CD4-positive, CD25-positive, alpha-beta regulatory T cell (primary cell): ENCODE results near the gene CEMIP. TPM values are rescaled to one million over a fixed set of nuclear protein-coding genes. Genes with fewer than 3 reads are reported as not detected.

Experiments used
- ATAC-seq, 2 donors: fragments of 150-1000 bp; cut with Tn5 transposase; one replicate each; pipeline ENCODE4 v1.10.0; 2021; ENCODE audit warnings: low read depth in 2 of 2, moderate number of reproducible peaks in 2 of 2, moderate library complexity in 1 of 2
- DNase-seq, 3 donors: peaks; one replicate each; pipeline versions ENCODE4 v3.0.0 to v3.0.0-alpha.2; 2012 to 2022; ENCODE audit warnings: mixed read lengths in 1 of 3
- H3K27ac ChIP-seq: one replicate; pipeline ENCODE4 v1.7.0; 2013; ENCODE audit warnings: mild to moderate bottlenecking, low read length; ENCODE audit not compliant: insufficient read depth, poor library complexity, severe bottlenecking
- H3K27me3 ChIP-seq: one replicate; pipeline ENCODE4 v1.7.0; 2013; ENCODE audit warnings: low read length; ENCODE audit not compliant: control insufficient read depth, insufficient read depth
- H3K36me3 ChIP-seq: one replicate; pipeline ENCODE4 v1.7.0; 2013; ENCODE audit warnings: mild to moderate bottlenecking, low read length, moderate library complexity; ENCODE audit not compliant: control insufficient read depth, insufficient read depth
- H3K4me1 ChIP-seq: 2 replicates; pipeline ENCODE4 v1.7.0; 2013; ENCODE audit warnings: mild to moderate bottlenecking, low read length; ENCODE audit not compliant: insufficient read depth, control insufficient read depth, poor library complexity, severe bottlenecking
- H3K4me3 ChIP-seq: one replicate; pipeline ENCODE4 v1.7.0; 2013; ENCODE audit warnings: low read depth, mild to moderate bottlenecking, low read length, moderate library complexity
- H3K9me3 ChIP-seq, 2 experiments: 1 replicate in 1 of 2; 2 replicates in 1 of 2; pipeline ENCODE4 v1.7.0; 2013; ENCODE audit warnings: low read length in 2 of 2, mild to moderate bottlenecking in 1 of 2, moderate library complexity in 1 of 2; ENCODE audit not compliant: control insufficient read depth in 2 of 2
- H3K27ac Mint-ChIP-seq, 3 donors: one replicate each; pipeline ENCODE4 v1.8.0; 2020 to 2022; ENCODE audit warnings: mild to moderate bottlenecking in 3 of 3, mixed read lengths in 3 of 3, moderate library complexity in 2 of 3
- H3K27me3 Mint-ChIP-seq: one replicate; pipeline ENCODE4 v1.8.0; 2022; ENCODE audit warnings: mild to moderate bottlenecking, mixed read lengths
- H3K36me3 Mint-ChIP-seq: one replicate; pipeline ENCODE4 v1.8.0; 2020; ENCODE audit warnings: mixed read lengths
- H3K4me1 Mint-ChIP-seq, 4 donors: one replicate each; pipeline ENCODE4 v1.8.0; 2020 to 2022; ENCODE audit warnings: mixed read lengths in 4 of 4, mild to moderate bottlenecking in 1 of 4
- H3K4me3 Mint-ChIP-seq, 4 donors: one replicate each; pipeline ENCODE4 v1.8.0; 2020 to 2022; ENCODE audit warnings: mild to moderate bottlenecking in 4 of 4, mixed read lengths in 4 of 4, moderate library complexity in 3 of 4
- H3K9me3 Mint-ChIP-seq, 7 donors: one replicate each; pipeline ENCODE4 v1.8.0; 2020 to 2022; ENCODE audit warnings: mixed read lengths in 7 of 7, mild to moderate bottlenecking in 3 of 7, moderate library complexity in 2 of 7
- polyA plus RNA-seq, 4 donors: library from polyadenylated mRNA; unstranded; fragments of 300-500 nt; fragmentation: Illumina TruSeq; gene quantifications; one replicate each; pipeline ENCODE4 v1.2.3, GENCODE V29; 2021
- total RNA-seq: library from RNA; stranded (reverse); gene quantifications from one replicate; pipeline ENCODE4 v1.2.3, GENCODE V29; 2022

Gene CEMIP
- total and polyA plus RNA-seq, 5 donors from 2014 or later, result 0.10 to 0.44 TPM; not detected in 3

DNA sequence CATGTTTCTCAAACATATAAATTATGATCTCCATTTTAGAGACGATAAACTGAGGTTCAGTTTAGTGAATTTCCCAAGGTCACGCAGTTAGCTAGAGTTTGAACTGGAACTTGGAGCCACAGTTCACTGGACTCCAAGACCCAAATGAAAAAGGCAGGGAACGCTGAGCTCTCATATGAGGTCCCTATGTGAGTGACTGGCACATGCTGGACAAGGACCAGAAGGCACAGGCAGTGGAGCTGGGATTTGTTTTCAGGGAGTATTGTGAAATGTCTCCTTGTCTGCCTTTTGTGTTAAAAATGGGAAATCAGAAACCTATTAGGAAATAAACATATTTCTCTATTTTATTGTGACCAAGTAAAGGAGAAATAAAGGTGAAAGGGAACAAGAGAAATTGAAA is 147.0 kb downstream of the CEMIP start:
- Histone ChIP-seq H3K9me3 (no peaks in the 10 kb centered on the region), H3K27ac (no peak overlapping the region), H3K4me1 (no peaks in the 10 kb centered on the region), H3K36me3 (no peaks in the 10 kb centered on the region), H3K27me3 (no peaks in the 10 kb centered on the region), H3K4me3 (no peak overlapping the region)
- DNase-seq (no peak), ATAC-seq (no peak)
- H3K4me1 Mint-ChIP-seq, result peaks cover 0 to 5% (median 2%) of the 10 kb centered on the region in 4 donors
- no peak overlapping the region for H3K4me3 Mint-ChIP-seq
- peaks cover 24% of the 10 kb centered on the region for H3K36me3 Mint-ChIP-seq
- H3K9me3 Mint-ChIP-seq, result no peaks in the 10 kb centered on the region
- no peak overlapping the region for H3K27ac Mint-ChIP-seq
- no peaks in the 10 kb centered on the region for H3K27me3 Mint-ChIP-seq

GRCh38 chr15:80929225-80929624 is 150.1 kb downstream of the CEMIP start:
- Histone ChIP-seq H3K27me3 (no peaks in the 10 kb centered on the region), H3K4me1 (no peaks in the 10 kb centered on the region), H3K36me3 (no peaks in the 10 kb centered on the region), H3K27ac (no peak overlapping the region), H3K9me3 (no peaks in the 10 kb centered on the region), H3K4me3 (no peak overlapping the region)
- Mint-ChIP-seq H3K27me3 (no peaks in the 10 kb centered on the region), H3K36me3 (peaks cover 20% of the 10 kb centered on the region), H3K9me3 (no peaks in the 10 kb centered on the region), H3K4me3 (no peak overlapping the region), H3K27ac (no peak overlapping the region), H3K4me1 (no peaks in the 10 kb centered on the region)
- no peak for ATAC-seq
- DNase-seq, result no peak

- H3K27ac Mint-ChIP-seq, result no peak overlapping the region
These were observed 150.5 kb downstream of the CEMIP start for GRCh38 chr15:80929689-80930088.

GRCh38 chr15:80931191-80931590 is 152.0 kb downstream of the CEMIP start:
- no peaks in the 10 kb centered on the region for H3K36me3 ChIP-seq
- no peaks in the 10 kb centered on the region for H3K27me3 ChIP-seq
- Mint-ChIP-seq H3K4me1 (peaks cover 0 to 3% (median 1%) of the 10 kb centered on the region in 4 donors), H3K27ac (no peak overlapping the region), H3K27me3 (no peaks in the 10 kb centered on the region), H3K4me3 (no peak overlapping the region), H3K9me3 (no peaks in the 10 kb centered on the region), H3K36me3 (peaks cover 28% of the 10 kb centered on the region)
- no peaks in the 10 kb centered on the region for H3K9me3 ChIP-seq
- no peak overlapping the region for H3K27ac ChIP-seq
- no peaks in the 10 kb centered on the region for H3K4me1 ChIP-seq
- no peak overlapping the region for H3K4me3 ChIP-seq
- ATAC-seq (no peak), DNase-seq (no peak)

More at GRCh38 chr15:80929689-80930088, 150.5 kb downstream of the CEMIP start:
- H3K27me3 Mint-ChIP-seq, result no peaks in the 10 kb centered on the region
- peaks cover 24% of the 10 kb centered on the region for H3K36me3 Mint-ChIP-seq
- no peaks in the 10 kb centered on the region for H3K36me3 ChIP-seq
- H3K4me3 ChIP-seq, result no peak overlapping the region
- no peaks in the 10 kb centered on the region for H3K4me1 ChIP-seq
- peaks cover 0 to 2% (median 1%) of the 10 kb centered on the region in 4 donors for H3K4me1 Mint-ChIP-seq
- no peaks in the 10 kb centered on the region for H3K9me3 ChIP-seq
- no peak overlapping the region for H3K4me3 Mint-ChIP-seq
- DNase-seq (no peak), ATAC-seq (no peak)
- H3K27me3 ChIP-seq, result no peaks in the 10 kb centered on the region
- no peaks in the 10 kb centered on the region for H3K9me3 Mint-ChIP-seq
- H3K27ac ChIP-seq, result no peak overlapping the region

DNA sequence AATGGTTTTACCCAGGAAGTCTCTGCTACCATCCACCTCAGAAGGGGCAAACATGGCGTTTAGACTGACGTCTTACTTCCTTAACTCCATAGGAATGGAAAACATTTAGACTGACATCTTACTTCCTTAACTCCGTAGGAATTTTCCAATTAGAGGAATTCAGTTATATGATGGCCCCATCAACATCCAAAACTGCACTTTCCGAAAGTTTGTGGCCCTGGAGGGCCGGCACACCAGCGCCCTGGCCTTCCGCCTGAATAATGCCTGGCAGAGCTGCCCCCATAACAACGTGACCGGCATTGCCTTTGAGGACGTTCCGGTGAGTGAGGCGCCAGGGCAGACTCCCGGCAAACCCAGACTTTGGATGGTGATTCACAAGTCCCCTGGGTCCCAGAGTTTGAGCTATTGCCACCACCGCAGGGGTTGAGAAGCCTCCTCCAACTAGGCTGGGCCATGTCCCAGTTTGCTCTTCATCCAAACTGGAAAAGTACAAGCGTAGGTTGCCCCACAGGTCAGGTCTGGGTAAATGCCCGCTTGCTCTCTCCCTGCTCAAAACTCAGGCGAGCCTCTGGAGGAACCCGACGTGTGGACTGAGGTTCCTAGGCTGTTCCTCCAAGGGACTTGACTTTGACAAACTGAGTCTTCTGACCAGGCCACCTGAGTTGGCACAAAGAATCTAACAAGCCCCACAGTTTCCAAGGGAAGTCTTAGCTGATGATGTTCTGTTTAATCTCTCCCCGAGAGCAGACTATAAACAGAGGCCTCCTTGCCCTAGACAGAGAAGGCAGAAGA is 152.7 kb downstream of the CEMIP start:
- H3K4me3 ChIP-seq, result no peak overlapping the region
- H3K27me3 ChIP-seq, result no peaks in the 10 kb centered on the region
- H3K36me3 Mint-ChIP-seq, result peaks cover 32% of the 10 kb centered on the region
- DNase-seq (no peak), ATAC-seq (no peak)
- no peaks in the 10 kb centered on the region for H3K9me3 ChIP-seq
- no peaks in the 10 kb centered on the region for H3K4me1 ChIP-seq
- H3K4me3 Mint-ChIP-seq, result no peak overlapping the region
- H3K36me3 ChIP-seq, result no peaks in the 10 kb centered on the region
- no peaks in the 10 kb centered on the region for H3K27me3 Mint-ChIP-seq
- no peak overlapping the region for H3K27ac Mint-ChIP-seq
- peaks cover 0 to 3% (median 1%) of the 10 kb centered on the region in 4 donors for H3K4me1 Mint-ChIP-seq
- H3K9me3 Mint-ChIP-seq, result no peaks in the 10 kb centered on the region
- H3K27ac ChIP-seq, result no peak overlapping the region

GRCh38 chr15:80932513-80932815 is 153.3 kb downstream of the CEMIP start:
- ATAC-seq (no peak), DNase-seq (no peak)
- no peaks in the 10 kb centered on the region for H3K27me3 ChIP-seq
- Mint-ChIP-seq H3K9me3 (no peaks in the 10 kb centered on the region), H3K4me1 (peaks cover 0 to 3% (median 1%) of the 10 kb centered on the region in 4 donors), H3K4me3 (no peak overlapping the region), H3K27me3 (no peaks in the 10 kb centered on the region), H3K36me3 (peaks cover 34% of the 10 kb centered on the region), H3K27ac (no peak overlapping the region)
- no peaks in the 10 kb centered on the region for H3K36me3 ChIP-seq
- no peak overlapping the region for H3K27ac ChIP-seq
- H3K4me3 ChIP-seq, result no peak overlapping the region
- no peaks in the 10 kb centered on the region for H3K4me1 ChIP-seq
- H3K9me3 ChIP-seq, result no peaks in the 10 kb centered on the region

DNA sequence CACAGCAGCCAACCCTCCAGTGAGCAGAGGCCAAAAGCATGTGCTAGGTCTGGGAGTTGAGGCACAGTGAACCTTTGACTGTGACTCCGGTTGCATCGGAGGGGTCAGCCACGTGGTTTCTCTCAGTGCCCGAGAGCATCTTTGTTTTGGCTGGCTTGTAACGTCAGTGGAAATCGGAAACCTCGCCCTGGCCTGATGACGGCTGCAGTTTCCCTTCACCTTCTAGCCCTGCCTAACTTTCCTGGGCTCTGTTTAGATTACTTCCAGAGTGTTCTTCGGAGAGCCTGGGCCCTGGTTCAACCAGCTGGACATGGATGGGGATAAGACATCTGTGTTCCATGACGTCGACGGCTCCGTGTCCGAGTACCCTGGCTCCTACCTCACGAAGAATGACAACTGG is 153.8 kb downstream of the CEMIP start:
- Mint-ChIP-seq H3K27ac (no peak overlapping the region), H3K27me3 (no peaks in the 10 kb centered on the region), H3K36me3 (peaks cover 34% of the 10 kb centered on the region), H3K4me1 (peaks cover 0 to 3% (median 1%) of the 10 kb centered on the region in 4 donors), H3K9me3 (no peaks in the 10 kb centered on the region), H3K4me3 (no peak overlapping the region)
- H3K36me3 ChIP-seq, result no peaks in the 10 kb centered on the region
- DNase-seq, result no peak
- H3K27ac ChIP-seq, result no peak overlapping the region
- H3K4me1 ChIP-seq, result no peaks in the 10 kb centered on the region
- H3K9me3 ChIP-seq, result no peaks in the 10 kb centered on the region
- H3K27me3 ChIP-seq, result no peaks in the 10 kb centered on the region
- no peak for ATAC-seq
- H3K4me3 ChIP-seq, result no peak overlapping the region

DNA sequence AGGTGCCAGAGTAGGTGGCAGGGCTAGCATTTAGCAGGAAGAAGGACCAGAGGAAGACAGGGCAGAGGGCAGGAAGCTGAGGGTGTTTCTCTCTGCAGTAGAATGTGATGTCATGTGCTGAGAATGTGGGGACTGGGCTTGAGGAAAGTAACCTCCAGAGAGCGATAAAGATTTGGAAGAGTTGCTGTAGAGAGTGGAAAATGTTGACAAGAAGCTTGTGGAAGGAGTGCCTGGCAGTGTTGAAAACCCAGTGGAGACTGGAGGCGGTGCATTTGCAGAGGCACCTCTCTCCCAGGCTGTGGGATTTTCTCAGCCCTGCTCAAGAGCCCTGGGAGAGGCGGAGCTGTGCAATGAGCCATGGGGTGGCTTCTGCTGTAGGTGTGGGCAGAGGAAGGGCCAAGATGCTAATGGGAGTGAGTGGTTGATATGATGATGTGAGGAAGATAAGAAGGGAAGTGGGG is 155.6 kb downstream of the CEMIP start:
- H3K27me3 ChIP-seq, result no peaks in the 10 kb centered on the region
- ATAC-seq (no peak), DNase-seq (no peak)
- no peak overlapping the region for H3K4me3 Mint-ChIP-seq
- H3K27ac ChIP-seq, result no peak overlapping the region
- no peaks in the 10 kb centered on the region for H3K36me3 ChIP-seq
- no peaks in the 10 kb centered on the region for H3K27me3 Mint-ChIP-seq
- no peak overlapping the region for H3K4me3 ChIP-seq
- no peak overlapping the region for H3K27ac Mint-ChIP-seq
- H3K9me3 Mint-ChIP-seq, result no peaks in the 10 kb centered on the region
- no peaks in the 10 kb centered on the region for H3K4me1 ChIP-seq
- H3K9me3 ChIP-seq, result no peaks in the 10 kb centered on the region
- H3K36me3 Mint-ChIP-seq, result peaks cover 25% of the 10 kb centered on the region
- H3K4me1 Mint-ChIP-seq, result peaks cover 0 to 3% (median 1%) of the 10 kb centered on the region in 4 donors
